ENCODE results near the gene CLASP2.

The CLASP2 gene

GRCh38 chr3:33557829-33558228 lies 160.2 kb downstream of the CLASP2 start:
- in situ Hi-C loops (cut with HindIII; ENCODE audit: low sequenced_read_pairs), result no loop called here

GRCh38 chr3:33557279-33557678 lies 160.8 kb downstream of the CLASP2 start:
- in situ Hi-C loops (cut with HindIII; ENCODE audit: low sequenced_read_pairs), result no loop called here

- in situ Hi-C loops (cut with HindIII; ENCODE audit: low sequenced_read_pairs), result no loop called here
These were observed 171.0 kb downstream of the CLASP2 start for GRCh38 chr3:33547101-33547500.

GRCh38 chr3:33544126-33544525 lies 173.9 kb downstream of the CLASP2 start:
- in situ Hi-C loops (cut with HindIII; ENCODE audit: low sequenced_read_pairs), result no loop called here

GRCh38 chr3:33543601-33544000 lies 174.5 kb downstream of the CLASP2 start:
- in situ Hi-C loops (cut with HindIII; ENCODE audit: low sequenced_read_pairs), result no loop called here

- in situ Hi-C loops (cut with HindIII; ENCODE audit: low sequenced_read_pairs), result no loop called here
These were observed 176.1 kb downstream of the CLASP2 start for GRCh38 chr3:33541918-33542317.

GRCh38 chr3:33538678-33539339 lies 179.2 kb downstream of the CLASP2 start:
- in situ Hi-C loops (cut with HindIII; ENCODE audit: low sequenced_read_pairs), result loop anchor here (5.0 kb wide), 1 partner anchor 88 kb away; no protein-coding TSS in a partner anchor

- in situ Hi-C loops (cut with HindIII; ENCODE audit: low sequenced_read_pairs), result loop anchor here (5.0 kb wide), 1 partner anchor 90 kb away; no protein-coding TSS in a partner anchor
These were observed 180.9 kb downstream of the CLASP2 start for GRCh38 chr3:33537133-33537532.

GRCh38 chr3:33526787-33527186 lies 191.3 kb downstream of the CLASP2 start:
- in situ Hi-C loops (cut with HindIII; ENCODE audit: low sequenced_read_pairs), result no loop called here

- in situ Hi-C loops (cut with HindIII; ENCODE audit: low sequenced_read_pairs), result no loop called here
These were observed 192.8 kb downstream of the CLASP2 start for GRCh38 chr3:33525232-33525631.

GRCh38 chr3:33523093-33523667 lies 194.9 kb downstream of the CLASP2 start:
- in situ Hi-C loops (cut with HindIII; ENCODE audit: low sequenced_read_pairs), result no loop called here

- in situ Hi-C loops (cut with HindIII; ENCODE audit: low sequenced_read_pairs), result no loop called here
These were observed 196.3 kb downstream of the CLASP2 start for GRCh38 chr3:33521736-33522135.

- in situ Hi-C loops (cut with HindIII; ENCODE audit: low sequenced_read_pairs), result no loop called here
These were observed 204.7 kb downstream of the CLASP2 start for GRCh38 chr3:33513262-33513863.

- in situ Hi-C loops (cut with HindIII; ENCODE audit: low sequenced_read_pairs), result no loop called here
These were observed 213.0 kb downstream of the CLASP2 start for GRCh38 chr3:33505027-33505426.

GRCh38 chr3:33496449-33496848 lies 221.6 kb downstream of the CLASP2 start:
- in situ Hi-C loops (cut with HindIII; ENCODE audit: low sequenced_read_pairs), result no loop called here

GRCh38 chr3:33491721-33492120 lies 226.3 kb downstream of the CLASP2 start:
- in situ Hi-C loops (cut with HindIII; ENCODE audit: low sequenced_read_pairs), result no loop called here

- in situ Hi-C loops (cut with HindIII; ENCODE audit: low sequenced_read_pairs), result no loop called here
These were observed 227.3 kb downstream of the CLASP2 start for GRCh38 chr3:33490641-33491241.

GRCh38 chr3:33488683-33489082 lies 229.4 kb downstream of the CLASP2 start:
- in situ Hi-C loops (cut with HindIII; ENCODE audit: low sequenced_read_pairs), result no loop called here

GRCh38 chr3:33488246-33488645 lies 229.8 kb downstream of the CLASP2 start:
- in situ Hi-C loops (cut with HindIII; ENCODE audit: low sequenced_read_pairs), result no loop called here

- in situ Hi-C loops (cut with HindIII; ENCODE audit: low sequenced_read_pairs), result no loop called here
These were observed 235.9 kb downstream of the CLASP2 start for GRCh38 chr3:33482111-33482521.

- in situ Hi-C loops (cut with HindIII; ENCODE audit: low sequenced_read_pairs), result no loop called here
These were observed 243.2 kb downstream of the CLASP2 start for GRCh38 chr3:33474896-33475295.

- in situ Hi-C loops (cut with HindIII; ENCODE audit: low sequenced_read_pairs), result no loop called here
These were observed 244.2 kb downstream of the CLASP2 start for GRCh38 chr3:33473813-33474212.
